Measurements from ENCODE around the gene CNNM3. TPM values are rescaled to one million over a fixed set of nuclear protein-coding genes. Genes with fewer than 3 reads are reported as not detected.

CNNM3 gene
- 17.0 and 17.1 TPM in 2 replicates for total RNA-seq
- polyA plus RNA-seq, result 23.7 and 25.8 TPM in 2 replicates

- peak within 1 kb of the TSS; percentile 61 for H3K4me3 ChIP-seq
- H3K4me2 ChIP-seq, result peak within 1 kb of the TSS; percentile 98
- peak within 1 kb of the TSS; percentile 81 for H2AFZ ChIP-seq
- 1% methylated on average over 21 of the region's 103 CpGs for WGBS (ENCODE audit: low lambda C conversion rate, missing lambda C conversion rate)
- peaks cover 3% of the 10 kb centered on the region for H3K36me3 ChIP-seq (replicated peaks; ENCODE audit: insufficient read depth, low read depth)
- peak; percentile 51 for TF ChIP-seq CTCF (IDR thresholded peaks at IDR 0.05; ENCODE audit: poor library complexity)
- TF ChIP-seq EZH2phosphoT487 (IDR thresholded peaks at IDR 0.05; ENCODE audit: low read depth, severe bottlenecking, unreplicated experiment), result no peak
- TF ChIP-seq EZH2 (IDR thresholded peaks at IDR 0.05; ENCODE audit: borderline replicate concordance), result no peak
- H3K27me3 ChIP-seq, result no peaks in the 10 kb centered on the region
- peaks cover 45% of the 10 kb centered on the region for H3K4me1 ChIP-seq (ENCODE audit: insufficient read depth)
- peaks cover 38% of the 10 kb centered on the region for H4K20me1 ChIP-seq (ENCODE audit: insufficient read depth, poor library complexity, severe bottlenecking)
- H3K9me3 ChIP-seq (ENCODE audit: low read depth), result no peaks in the 10 kb centered on the region
- peak within 1 kb of the TSS; percentile 98 for H3K27ac ChIP-seq
- H3K9me2 ChIP-seq (replicated peaks; ENCODE audit: insufficient read depth), result no peaks in the 10 kb centered on the region
- DNase-seq (ENCODE audit: low spot score), result peak; percentile 97
- H3K79me2 ChIP-seq, result peaks cover 40% of the 10 kb centered on the region
Measured at GRCh38 chr2:96816127-96816835, at the start of gene CNNM3. CNNM3 (plus strand) TSS chr2:96816268; CDS start chr2:96816278, 10 bp downstream.

GRCh38 chr2:96767135-96767871 is 48.8 kb upstream of the CNNM3 start:
- H3K36me3 ChIP-seq (replicated peaks; ENCODE audit: insufficient read depth, low read depth), result no peaks in the 10 kb centered on the region
- H3K79me2 ChIP-seq, result peaks cover 87% of the 10 kb centered on the region
- DNase-seq (ENCODE audit: low spot score), result no peak
- H3K4me1 ChIP-seq (ENCODE audit: insufficient read depth), result peaks cover 44% of the 10 kb centered on the region
- H3K4me3 ChIP-seq, result no peak overlapping the region
- WGBS (ENCODE audit: low lambda C conversion rate, missing lambda C conversion rate), result 84% methylated on average over 9 of the region's 9 CpGs
- H3K9me2 ChIP-seq (replicated peaks; ENCODE audit: insufficient read depth), result no peaks in the 10 kb centered on the region
- H3K4me2 ChIP-seq, result peak overlapping the region; percentile 53
- H3K27me3 ChIP-seq, result no peaks in the 10 kb centered on the region
- TF ChIP-seq CTCF (IDR thresholded peaks at IDR 0.05; ENCODE audit: poor library complexity) (no peak), EZH2phosphoT487 (IDR thresholded peaks at IDR 0.05; ENCODE audit: low read depth, severe bottlenecking, unreplicated experiment) (no peak), EZH2 (IDR thresholded peaks at IDR 0.05; ENCODE audit: borderline replicate concordance) (no peak)
- H3K9me3 ChIP-seq (ENCODE audit: low read depth), result no peaks in the 10 kb centered on the region
- no peak overlapping the region for H2AFZ ChIP-seq
- no peaks in the 10 kb centered on the region for H4K20me1 ChIP-seq (ENCODE audit: insufficient read depth, poor library complexity, severe bottlenecking)
- peak overlapping the region; percentile 49 for H3K27ac ChIP-seq

GRCh38 chr2:96768083-96768561 is 47.9 kb upstream of the CNNM3 start:
- peak; percentile 48 for DNase-seq (ENCODE audit: low spot score)
- Histone ChIP-seq H3K4me2 (peak overlapping the region; percentile 53), H3K36me3 (replicated peaks; ENCODE audit: insufficient read depth, low read depth) (no peaks in the 10 kb centered on the region), H3K27ac (peak overlapping the region; percentile 49), H2AFZ (no peak overlapping the region), H4K20me1 (ENCODE audit: insufficient read depth, poor library complexity, severe bottlenecking) (no peaks in the 10 kb centered on the region), H3K9me2 (replicated peaks; ENCODE audit: insufficient read depth) (no peaks in the 10 kb centered on the region), H3K27me3 (no peaks in the 10 kb centered on the region), H3K4me3 (no peak overlapping the region), H3K4me1 (ENCODE audit: insufficient read depth) (peaks cover 36% of the 10 kb centered on the region), H3K79me2 (peaks cover 83% of the 10 kb centered on the region), H3K9me3 (ENCODE audit: low read depth) (no peaks in the 10 kb centered on the region)
- 62% methylated on average over 8 of the region's 8 CpGs for whole genome bisulfite sequencing (ENCODE audit: low lambda C conversion rate, missing lambda C conversion rate)
- no peak for TF ChIP-seq EZH2phosphoT487 (IDR thresholded peaks at IDR 0.05; ENCODE audit: low read depth, severe bottlenecking, unreplicated experiment)

- H3K4me3 ChIP-seq, result no peak overlapping the region
- peaks cover 20% of the 10 kb centered on the region for H3K4me1 ChIP-seq (ENCODE audit: insufficient read depth)
- no peak for DNase-seq (ENCODE audit: low spot score)
- WGBS (ENCODE audit: low lambda C conversion rate, missing lambda C conversion rate), result 59% methylated on average over 7 of the region's 7 CpGs
- H3K9me3 ChIP-seq (ENCODE audit: low read depth), result no peaks in the 10 kb centered on the region
- TF ChIP-seq CTCF (IDR thresholded peaks at IDR 0.05; ENCODE audit: poor library complexity), result no peak
- no peak for TF ChIP-seq EZH2 (IDR thresholded peaks at IDR 0.05; ENCODE audit: borderline replicate concordance)
- TF ChIP-seq EZH2phosphoT487 (IDR thresholded peaks at IDR 0.05; ENCODE audit: low read depth, severe bottlenecking, unreplicated experiment), result no peak
- H3K79me2 ChIP-seq, result peaks cover 79% of the 10 kb centered on the region
- H3K9me2 ChIP-seq (replicated peaks; ENCODE audit: insufficient read depth), result no peaks in the 10 kb centered on the region
- H3K27me3 ChIP-seq, result no peaks in the 10 kb centered on the region
- no peaks in the 10 kb centered on the region for H4K20me1 ChIP-seq (ENCODE audit: insufficient read depth, poor library complexity, severe bottlenecking)
- no peaks in the 10 kb centered on the region for H3K36me3 ChIP-seq (replicated peaks; ENCODE audit: insufficient read depth, low read depth)
- H2AFZ ChIP-seq, result no peak overlapping the region
- no peak overlapping the region for H3K27ac ChIP-seq
- no peak overlapping the region for H3K4me2 ChIP-seq
Measured at GRCh38 chr2:96769814-96770213, 46.3 kb upstream of the CNNM3 start.

All from hepatocyte (in vitro differentiated cells).